Measurements from ENCODE around the gene MLC1.

- TF ChIP-seq EP300 (IDR thresholded peaks at IDR 0.05) (no peak), POLR2A (IDR thresholded peaks at IDR 0.05) (no peak)
- TF ChIP-seq, protein P1, sequence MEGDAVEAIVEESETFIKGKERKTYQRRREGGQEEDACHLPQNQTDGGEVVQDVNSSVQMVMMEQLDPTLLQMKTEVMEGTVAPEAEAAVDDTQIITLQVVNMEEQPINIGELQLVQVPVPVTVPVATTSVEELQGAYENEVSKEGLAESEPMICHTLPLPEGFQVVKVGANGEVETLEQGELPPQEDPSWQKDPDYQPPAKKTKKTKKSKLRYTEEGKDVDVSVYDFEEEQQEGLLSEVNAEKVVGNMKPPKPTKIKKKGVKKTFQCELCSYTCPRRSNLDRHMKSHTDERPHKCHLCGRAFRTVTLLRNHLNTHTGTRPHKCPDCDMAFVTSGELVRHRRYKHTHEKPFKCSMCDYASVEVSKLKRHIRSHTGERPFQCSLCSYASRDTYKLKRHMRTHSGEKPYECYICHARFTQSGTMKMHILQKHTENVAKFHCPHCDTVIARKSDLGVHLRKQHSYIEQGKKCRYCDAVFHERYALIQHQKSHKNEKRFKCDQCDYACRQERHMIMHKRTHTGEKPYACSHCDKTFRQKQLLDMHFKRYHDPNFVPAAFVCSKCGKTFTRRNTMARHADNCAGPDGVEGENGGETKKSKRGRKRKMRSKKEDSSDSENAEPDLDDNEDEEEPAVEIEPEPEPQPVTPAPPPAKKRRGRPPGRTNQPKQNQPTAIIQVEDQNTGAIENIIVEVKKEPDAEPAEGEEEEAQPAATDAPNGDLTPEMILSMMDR (IDR thresholded peaks at IDR 0.05) = no peak
Measured at GRCh38 chr22:50061824-50062355, 23.3 kb downstream of the MLC1 start.
